DLD1 (cell line): ENCODE measurements around the gene ACSF2.
"Not testable (repeated sequence)": the region's sequence is repeated elsewhere in the genome, so short reads cannot be mapped to it uniquely, and the experiment has no call there.

Experiments used
- in situ Hi-C: cut with HindIII; loops from 2 replicates; pipeline ENCODE4 v1.10.0; 2017; ENCODE audit warnings: low sequenced_read_pairs

ACSF2 gene

DNA sequence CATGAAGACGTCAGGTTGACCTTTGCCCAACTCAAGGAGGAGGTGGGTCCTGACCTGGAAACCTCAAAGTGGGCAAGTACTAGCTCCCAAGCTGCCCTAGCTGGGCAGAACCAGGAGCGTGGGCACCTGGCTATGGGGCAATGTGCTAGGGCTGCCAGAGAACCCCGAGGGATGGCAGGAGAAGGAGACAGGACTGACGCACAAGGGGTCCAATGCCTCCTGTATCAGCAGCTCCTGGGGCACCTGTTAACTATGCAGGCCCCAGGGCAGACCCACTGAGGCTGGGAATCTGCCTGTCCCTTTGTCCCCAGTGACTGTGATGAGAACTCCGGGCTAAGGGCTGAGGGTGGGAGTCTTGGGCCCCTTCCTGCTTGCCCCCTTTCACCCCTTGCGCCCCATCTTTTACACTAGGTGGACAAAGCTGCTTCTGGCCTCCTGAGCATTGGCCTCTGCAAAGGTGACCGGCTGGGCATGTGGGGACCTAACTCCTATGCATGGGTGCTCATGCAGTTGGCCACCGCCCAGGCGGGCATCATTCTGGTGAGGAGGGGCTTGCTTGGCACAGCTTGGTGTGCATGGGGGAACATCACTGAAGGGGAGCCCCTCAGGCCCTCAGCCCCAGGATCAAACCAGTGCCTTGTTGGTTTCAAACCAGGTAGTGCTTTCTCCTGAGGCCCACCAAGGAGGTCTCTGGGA lies 35.0 kb downstream of the ACSF2 start:
- in situ Hi-C loops = no loop called here

DNA sequence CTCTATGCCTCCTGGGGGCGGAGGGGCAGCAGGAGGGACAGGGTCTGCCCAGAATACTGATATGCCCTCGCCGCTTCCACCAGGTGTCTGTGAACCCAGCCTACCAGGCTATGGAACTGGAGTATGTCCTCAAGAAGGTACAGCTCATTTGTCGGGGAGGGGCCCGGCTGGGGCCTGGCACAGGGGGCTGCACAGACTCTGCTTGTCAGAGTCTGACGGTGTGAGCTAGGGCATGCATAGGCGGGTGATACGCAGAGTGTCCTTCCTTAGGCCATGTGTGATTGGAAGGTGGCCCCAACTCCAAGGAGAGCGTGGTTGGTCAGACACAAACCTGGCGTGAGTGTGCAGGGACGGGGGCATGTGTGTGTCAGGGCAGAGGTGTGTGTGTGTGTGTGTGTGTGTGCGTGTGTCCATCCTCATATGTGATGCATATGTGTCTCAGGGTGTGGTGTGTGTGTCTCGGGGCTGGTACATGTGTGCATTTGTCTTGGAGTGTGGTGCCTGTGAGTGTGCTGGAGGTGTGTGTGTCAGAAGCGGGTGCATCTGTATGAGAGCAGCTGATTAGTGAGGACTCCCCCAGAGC lies 35.6 kb downstream of the ACSF2 start:
- in situ Hi-C loops = no loop called here

GRCh38 chr17:50462446-50462845 lies 36.4 kb downstream of the ACSF2 start:
- in situ Hi-C loops = no loop called here

DNA sequence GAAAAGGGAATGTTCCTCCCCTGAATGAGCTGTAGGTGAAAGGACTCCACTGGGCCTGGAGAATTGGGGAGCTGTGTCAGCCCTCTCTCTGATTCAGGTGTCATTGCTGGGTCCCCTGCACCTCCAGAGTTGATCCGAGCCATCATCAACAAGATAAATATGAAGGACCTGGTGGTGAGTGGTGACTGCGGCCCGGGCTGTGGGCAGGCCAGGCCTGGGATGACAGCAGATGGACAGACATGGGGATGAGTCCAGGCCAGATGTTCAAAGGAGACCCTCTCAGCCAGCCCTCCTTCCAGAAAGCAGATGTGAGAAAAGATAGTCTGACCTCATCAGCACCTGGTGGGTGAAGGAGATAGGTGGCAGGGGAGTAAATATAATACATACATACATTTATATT lies 38.1 kb downstream of the ACSF2 start:
- in situ Hi-C loops = no loop called here

DNA sequence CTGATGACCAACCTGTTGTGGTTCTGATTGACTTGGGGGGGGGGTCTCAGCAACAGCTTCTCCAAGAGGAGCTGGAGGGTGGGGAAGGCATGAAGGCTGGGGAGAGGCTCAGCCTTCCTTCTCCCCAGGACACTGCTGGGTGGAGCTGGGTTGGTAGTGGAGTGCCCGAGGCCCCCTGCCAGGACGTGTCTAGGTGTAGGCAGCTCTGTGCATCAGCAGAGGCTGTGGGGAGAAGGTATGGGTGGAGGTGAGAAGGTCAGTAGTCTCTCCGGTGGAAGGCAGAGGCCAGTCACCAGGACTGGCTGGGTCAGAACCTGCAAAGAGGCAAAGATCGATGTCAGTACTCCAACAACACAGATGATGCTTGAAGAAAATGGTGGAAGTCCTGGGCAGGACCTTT lies 38.7 kb downstream of the ACSF2 start:
- in situ Hi-C loops = no loop called here

DNA sequence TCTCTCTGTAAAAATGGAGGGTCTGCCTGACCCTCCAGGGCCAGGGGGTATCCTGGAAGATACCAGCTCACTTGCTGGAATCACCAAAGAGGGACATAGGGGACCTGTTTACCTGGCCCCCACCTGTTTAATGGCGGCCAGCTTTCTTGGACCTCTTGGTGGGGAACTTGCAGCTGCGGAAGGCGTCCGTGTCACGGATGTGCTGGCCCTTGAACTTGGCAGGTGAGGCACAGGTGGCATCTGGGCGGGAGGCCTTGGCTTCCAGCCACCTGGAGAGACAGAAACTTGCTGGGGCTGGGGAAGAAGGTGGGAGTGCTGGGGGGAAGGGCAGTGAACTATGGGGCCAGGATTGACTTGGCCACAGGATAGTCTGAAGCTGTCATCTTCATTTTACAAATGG lies 39.2 kb downstream of the ACSF2 start:
- in situ Hi-C loops = no loop called here

GRCh38 chr17:50465635-50466034 lies 39.6 kb downstream of the ACSF2 start:
- in situ Hi-C loops = no loop called here

GRCh38 chr17:50466371-50467113 lies 40.5 kb downstream of the ACSF2 start:
- in situ Hi-C loops = no loop called here

GRCh38 chr17:50467114-50467854 lies 41.3 kb downstream of the ACSF2 start:
- in situ Hi-C loops = no loop called here

GRCh38 chr17:50467855-50468303 lies 41.9 kb downstream of the ACSF2 start:
- in situ Hi-C loops = no loop called here

GRCh38 chr17:50468304-50469207 lies 42.5 kb downstream of the ACSF2 start, which contains the start of gene CHAD:
Gene CHAD, minus strand, starts transcription at chr17:50468880. Its CDS starts 67 bp downstream, at chr17:50468813.
- in situ Hi-C loops = no loop called here

DNA sequence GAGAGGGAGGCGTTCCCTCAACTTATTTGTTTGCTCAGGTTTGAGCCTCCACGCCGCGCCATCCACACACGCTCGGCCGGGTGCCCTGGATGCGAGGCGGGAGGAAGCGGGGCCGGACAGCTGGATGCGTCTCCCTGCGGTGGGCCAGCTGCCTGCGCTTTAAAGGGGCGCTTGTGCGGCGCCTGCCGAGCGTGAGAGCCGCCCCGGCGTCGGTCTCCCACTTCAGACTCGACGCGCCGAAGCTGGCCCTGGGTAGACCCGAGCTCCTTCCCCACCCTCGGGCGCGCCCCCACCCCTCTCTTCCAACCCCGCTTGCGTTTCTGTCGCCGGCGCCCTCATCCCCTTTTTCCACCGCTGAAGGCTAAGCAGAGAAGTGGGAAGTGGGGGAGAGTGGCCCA lies 43.2 kb downstream of the ACSF2 start:
- in situ Hi-C loops = no loop called here

DNA sequence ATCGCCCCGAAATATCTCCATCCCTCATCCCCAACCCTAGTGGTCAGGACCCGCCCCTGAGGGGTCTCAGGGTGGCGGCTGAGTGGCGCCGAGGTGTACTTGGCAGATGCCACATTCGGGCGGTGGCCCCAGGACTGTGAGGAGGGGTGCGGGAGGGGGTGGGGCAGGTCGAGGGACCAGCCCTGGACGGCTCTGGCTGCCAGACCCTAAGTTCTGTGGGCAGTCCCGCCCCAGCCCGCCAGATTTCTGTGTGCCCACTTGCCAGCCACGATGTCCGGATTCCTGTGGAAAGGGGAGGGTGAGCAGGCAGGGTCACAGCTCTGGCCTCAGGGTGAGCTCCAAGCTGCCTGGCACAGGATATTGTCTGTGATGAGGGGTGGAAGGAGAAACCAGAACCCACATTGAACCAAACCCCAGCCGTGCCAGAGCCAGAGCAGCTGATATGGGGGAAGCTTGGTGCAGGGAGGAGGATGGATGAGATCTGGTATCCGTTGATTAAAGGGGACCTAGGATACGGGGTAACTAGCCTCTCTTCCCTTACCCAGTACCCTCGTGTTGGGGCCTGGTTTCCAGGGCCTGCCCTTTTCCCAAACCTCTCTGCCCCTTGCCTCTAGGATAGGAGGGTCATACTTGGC lies 43.8 kb downstream of the ACSF2 start:
- in situ Hi-C loops = no loop called here

DNA sequence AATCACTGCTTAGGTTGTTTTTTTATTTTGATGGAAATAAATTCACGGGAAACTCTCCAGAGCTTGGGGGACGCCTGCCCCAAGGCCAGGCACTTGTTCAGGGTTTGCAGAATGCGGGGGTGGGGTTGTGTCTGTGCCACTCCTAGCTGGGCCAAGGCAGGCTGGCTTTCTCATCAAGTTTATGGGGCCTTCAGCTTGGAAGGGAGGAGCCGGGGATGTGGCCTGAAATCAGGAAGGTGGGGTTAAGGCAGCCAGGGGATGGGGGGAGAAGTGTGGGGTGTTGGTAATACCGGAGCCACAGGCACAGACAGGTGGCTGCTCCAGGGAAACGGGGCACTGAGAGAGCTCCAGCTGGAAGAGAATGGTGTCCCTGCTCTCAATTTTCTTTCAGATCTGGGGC lies 44.4 kb downstream of the ACSF2 start:
- in situ Hi-C loops = no loop called here

DNA sequence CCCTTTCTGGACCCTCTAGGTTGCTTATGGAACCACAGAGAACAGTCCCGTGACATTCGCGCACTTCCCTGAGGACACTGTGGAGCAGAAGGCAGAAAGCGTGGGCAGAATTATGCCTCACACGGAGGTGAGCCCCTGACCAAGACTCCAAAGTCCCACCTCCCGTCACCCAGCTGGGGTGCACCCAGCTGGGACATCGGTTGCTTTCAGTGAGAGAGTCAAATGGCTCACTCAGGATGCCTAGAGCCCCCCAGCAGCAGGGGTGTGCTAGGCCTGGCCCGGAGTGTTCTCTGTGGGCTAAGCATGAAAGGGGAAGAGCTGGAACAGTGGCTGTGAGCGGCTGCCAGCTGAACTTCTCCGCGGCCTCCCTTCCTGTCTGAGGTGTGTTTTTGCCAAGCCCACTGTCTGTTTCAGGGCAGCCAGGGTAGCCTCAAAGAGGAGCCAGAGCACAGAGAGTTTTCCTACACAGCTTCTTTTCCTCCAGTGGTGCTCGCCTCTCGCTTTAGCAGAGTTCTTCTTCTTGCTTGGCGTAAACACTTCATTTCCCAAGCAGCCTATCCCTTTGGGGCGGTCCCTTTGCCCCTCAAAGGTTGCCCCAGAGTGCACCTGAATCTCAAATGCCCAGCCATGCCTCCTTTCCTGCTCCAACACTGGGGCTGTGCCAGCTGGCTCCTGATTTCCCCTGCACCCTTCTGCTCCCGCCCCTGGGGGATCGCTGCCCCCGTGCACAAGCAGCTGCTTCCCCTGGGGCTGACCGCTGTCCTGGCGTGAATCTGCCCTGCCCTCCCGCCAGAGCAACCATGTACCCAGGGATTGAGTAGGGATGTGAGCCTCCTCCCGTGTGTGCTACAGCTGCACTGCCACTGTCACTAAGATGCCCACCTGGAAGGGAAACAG lies 45.2 kb downstream of the ACSF2 start:
- in situ Hi-C loops = no loop called here

GRCh38 chr17:50472286-50472685 lies 46.3 kb downstream of the ACSF2 start:
- in situ Hi-C loops = no loop called here

GRCh38 chr17:50472761-50473161 lies 46.7 kb downstream of the ACSF2 start:
- in situ Hi-C loops = not testable (repeated sequence)

DNA sequence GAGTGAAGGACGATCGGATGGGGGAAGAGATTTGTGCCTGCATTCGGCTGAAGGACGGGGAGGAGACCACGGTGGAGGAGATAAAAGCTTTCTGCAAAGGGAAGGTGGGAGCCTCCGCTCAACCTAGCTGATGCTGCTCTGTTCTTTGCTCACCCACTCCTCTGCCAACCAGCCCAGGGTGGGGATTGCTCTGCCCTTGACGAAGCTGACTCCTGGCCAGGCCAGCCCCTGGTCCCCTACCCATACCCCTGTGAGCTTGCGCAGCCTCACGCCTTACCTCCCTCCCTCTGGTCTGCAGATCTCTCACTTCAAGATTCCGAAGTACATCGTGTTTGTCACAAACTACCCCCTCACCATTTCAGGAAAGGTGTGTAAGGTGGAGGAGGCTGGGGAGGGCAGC lies 47.9 kb downstream of the ACSF2 start:
- in situ Hi-C loops = no loop called here

GRCh38 chr17:50474523-50474922 lies 48.5 kb downstream of the ACSF2 start:
- in situ Hi-C loops = no loop called here
